Fibroblast of gingiva (primary cell): Measurements from ENCODE around the gene MZF1.

ENCODE experiments used
- DNase-seq: peaks from one replicate; pipeline ENCODE4 v3.0.0-alpha.2; 2011; ENCODE audit warnings: low read depth

Gene MZF1

GRCh38 chr19:58513694-58514563 is 59.2 kb downstream of the MZF1 start:
- peak; percentile 82 for DNase-seq

DNA sequence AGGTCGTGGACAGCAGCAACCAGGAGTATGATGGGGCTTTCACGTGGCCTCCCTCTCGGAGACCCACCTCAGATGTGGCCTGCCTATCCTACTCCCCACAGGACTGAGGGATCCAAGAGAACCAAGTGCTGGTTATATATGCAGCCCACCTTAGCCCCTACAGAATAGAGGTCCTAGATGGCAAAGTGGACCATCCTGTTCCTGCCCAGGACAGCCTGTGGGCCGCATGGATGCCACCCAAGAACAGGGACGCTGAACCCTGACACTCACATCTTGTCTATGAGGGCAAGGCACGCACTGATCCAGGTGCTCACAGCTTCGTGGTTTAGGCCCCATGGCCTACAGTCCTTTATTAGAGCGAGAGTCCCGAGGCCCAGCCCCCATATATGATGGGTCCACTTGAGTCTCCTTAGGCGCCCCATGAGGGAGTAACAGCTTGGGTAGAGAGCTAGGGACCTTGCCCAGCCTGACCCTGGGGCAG is 59.9 kb downstream of the MZF1 start:
- no peak for DNase-seq
